SKM-1 (cell line): ENCODE measurements around the gene MBNL2.

Experiments used
- DNase-seq: peaks from one replicate; lab custom pipeline; 2025; ENCODE audit not compliant: unreplicated experiment; lab: John Stamatoyannopoulos, UW

MBNL2 gene

DNA sequence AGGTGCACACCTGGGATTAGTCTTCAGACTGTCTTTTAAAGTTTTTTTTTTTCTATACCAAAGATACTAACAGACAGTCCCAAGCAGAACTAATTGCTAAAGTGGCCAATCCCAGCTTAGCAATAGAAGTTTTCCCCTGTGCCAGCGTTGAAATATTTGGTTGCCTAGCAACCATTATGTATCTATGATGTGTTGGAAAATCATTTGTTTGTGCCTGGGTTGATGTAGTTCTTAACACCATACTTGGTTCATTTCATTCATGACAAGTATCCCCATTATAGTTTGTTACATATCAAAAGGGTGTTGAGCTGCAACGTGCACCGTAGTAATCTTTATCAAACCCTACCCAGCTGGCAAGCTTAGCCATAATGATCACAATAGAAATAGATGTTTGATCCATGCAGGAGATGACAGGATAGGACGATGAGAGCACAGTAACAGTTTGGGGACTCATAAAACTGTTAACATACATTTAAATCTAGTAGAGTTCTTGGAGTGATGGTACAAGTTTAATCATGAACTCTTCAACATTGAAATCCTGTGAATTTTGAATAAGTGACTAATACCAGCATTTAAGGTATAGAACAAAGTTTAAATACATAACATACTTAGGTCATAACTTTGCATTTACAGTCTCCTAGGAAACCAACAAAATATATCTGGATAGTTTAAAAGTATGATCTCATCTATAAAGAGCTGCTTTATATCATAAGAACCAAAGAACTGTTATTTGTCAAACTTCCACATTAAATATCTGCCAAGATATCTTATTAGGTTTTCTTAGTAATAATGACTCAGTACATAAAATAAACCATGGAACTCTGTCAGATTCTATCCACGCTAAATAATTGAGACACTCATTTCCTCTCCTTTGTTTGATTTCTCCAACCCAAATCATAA lies 73.4 kb downstream of the MBNL2 start:
- DNase-seq, result no peak

DNA sequence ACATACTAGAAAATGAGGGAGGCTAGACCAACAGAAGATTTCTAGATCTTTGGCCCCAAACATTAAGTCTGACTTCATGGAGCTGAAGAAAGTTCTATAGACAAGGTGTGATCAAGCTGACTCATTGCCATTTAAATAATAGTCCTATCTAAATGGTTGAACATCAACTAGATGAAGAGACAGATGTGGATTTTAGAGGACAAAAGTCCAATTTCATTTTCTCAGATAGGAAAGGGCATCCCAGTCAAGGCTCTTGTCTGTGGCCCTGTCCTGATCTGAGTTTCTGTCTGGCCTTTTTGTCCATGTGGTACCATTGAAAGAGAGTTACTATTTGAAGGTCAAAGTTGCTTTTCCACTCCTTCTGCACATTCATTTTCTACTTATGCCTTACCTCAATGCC lies 74.6 kb downstream of the MBNL2 start:
- no peak for DNase-seq

DNA sequence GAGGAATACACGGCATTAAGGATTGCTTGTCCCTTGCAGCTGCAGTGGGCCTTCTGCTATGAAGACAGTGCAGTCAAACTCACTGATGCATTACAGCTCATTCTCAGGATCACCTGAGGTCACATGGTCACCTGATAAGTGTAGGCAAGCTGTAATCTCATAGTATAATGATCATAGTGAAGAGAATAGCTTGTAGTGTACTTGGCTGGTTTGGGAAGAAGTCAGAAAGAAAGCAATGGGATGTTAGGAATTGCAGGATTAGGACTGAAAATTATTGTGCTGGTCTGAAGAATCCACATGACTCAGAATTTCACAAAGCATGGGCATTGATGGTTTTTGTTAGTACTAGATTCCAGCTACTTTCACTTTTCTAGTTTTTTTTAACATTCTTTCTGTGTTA lies 76.7 kb downstream of the MBNL2 start:
- no peak for DNase-seq

DNA sequence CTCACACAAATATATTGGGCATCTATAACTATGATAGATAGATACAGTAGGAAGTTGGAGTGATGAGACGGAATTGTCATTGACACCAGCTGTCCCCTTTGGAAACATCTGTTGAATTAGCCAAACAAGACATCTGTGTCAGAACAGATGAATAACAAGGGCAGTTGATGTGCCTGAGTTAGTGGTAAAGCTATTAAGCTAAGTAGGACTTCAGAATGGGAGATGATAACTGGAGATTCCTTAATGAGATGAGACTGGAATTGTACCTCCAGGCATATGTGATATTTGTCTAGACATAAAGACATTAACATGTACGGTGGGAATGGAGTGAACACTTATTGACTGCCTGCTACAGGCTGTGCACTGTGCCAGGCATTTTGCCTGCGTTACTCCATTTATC lies 78.7 kb downstream of the MBNL2 start:
- no peak for DNase-seq

DNA sequence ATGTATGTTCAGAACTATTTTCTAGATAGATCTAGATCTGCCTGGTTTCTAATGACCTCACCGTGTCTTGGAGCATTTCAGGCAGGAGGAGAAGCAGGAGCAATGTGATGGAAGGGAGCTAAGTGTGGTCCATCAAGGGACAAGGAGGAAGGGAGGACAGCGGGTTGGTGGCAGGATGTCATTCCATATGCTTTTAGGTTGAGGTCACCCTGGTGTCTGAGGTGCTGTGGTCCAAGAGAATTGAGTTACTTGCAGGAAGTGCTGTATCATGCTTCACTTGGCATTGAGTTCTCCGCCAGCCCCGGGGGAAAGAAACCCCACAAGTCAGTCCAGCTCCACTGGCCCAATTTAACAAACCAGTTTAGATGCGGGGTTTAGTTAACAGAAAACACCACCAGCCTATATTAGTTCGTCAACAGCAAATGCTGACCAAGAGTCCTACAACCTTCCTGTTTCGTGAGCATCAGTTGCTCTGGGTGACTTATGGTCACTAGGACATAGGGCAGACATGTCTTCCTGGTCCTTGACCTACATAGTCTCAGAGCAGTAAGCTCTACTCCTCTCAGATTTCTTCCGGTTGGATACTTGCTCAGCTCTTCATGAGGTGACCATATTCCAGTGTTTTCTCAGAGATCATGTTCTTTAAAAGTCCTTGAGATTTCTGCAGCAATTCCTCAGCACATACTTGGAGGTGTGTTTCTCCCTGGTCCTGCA lies 79.4 kb downstream of the MBNL2 start:
- no peak for DNase-seq

DNA sequence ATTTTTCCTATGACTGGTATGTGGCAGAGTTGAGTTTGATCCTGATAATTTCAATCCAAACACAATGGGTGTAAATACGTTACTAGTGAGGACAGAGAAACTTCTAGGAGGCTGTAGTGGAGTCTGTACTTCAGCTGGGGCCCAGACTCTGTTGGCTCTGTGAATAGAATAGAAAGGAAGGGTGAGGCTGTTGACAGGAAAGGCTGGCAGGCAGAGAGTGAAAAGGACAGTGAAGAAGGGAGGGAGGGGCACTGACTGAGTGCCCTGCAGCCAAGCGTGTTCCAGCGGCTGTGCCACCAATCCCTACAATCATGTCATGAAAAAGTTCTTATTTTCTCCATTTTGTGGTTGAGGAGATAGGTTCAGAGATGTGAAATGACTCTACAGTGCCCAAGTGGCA lies 80.5 kb downstream of the MBNL2 start:
- DNase-seq, result no peak

DNA sequence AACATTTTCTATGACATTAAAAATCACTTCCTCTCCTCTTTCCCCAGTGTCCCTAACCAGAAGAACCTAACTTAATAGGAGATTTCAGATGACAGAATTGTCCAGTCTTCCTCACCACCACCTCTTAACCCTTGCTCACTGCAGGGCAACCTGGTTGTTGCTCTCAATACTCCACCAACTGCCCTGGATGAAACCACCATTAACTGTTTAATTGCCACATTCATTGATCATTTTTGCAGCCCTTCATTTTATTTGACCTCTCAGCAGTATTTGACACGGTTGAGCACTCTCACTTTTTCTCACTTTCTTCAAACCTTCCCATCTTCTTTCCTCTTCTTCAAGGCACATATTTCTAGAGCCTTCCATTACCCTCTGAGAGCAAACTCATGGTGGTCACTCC lies 84.0 kb downstream of the MBNL2 start:
- no peak for DNase-seq

DNA sequence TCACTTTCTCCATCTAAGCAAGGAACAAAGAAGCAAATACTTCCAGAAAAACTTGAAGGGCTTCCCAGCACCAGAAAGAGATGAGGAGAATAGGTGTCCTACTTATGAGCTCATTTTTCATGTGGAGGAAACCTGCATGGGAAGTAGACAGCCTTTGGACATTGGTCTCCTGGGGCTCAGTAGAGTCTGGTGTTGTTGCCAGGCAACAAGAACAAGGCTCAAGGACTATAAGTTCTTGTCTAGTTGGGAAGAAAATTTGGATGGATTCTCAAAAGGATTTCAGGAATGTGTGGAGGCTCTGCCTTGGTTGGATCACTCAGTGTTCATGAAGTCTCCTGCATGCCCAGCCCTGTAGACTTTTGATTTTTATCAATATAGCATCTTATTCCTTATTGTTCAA lies 84.5 kb downstream of the MBNL2 start:
- DNase-seq, result no peak

DNA sequence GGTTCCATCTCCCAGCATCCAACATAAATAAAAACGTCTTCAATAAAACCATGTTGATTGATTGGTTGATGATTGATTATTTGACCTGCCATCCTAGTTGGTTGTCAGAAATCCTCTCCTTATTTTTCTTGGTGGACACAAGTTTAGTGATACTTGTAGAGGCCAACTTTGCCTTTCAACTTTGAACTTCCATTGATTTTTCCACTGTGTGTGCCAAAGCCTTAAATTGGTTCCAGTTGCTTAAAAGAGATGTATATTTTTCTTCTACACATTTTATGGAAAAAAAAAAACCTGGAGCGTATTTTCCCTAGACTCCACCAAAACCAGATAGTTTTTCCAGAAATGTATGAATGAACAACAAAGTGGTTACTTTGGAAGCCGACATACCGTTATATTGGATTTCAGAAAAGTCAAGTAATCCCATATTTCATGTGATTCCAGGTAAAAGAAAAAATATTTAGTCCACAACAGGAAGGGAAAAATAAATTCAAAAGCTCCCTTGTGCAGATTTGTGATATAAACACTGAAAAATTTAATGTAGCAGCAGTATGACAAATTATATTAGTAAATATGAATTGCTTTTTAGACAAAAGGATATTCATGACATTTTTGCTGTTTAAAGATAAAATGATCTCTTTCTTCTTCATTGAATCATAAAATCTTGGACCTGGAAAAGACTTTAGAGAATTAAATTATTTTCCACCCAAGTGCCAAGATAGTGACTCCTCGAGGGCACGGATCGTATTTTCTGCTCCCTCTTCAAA lies 85.2 kb downstream of the MBNL2 start:
- DNase-seq, result no peak

DNA sequence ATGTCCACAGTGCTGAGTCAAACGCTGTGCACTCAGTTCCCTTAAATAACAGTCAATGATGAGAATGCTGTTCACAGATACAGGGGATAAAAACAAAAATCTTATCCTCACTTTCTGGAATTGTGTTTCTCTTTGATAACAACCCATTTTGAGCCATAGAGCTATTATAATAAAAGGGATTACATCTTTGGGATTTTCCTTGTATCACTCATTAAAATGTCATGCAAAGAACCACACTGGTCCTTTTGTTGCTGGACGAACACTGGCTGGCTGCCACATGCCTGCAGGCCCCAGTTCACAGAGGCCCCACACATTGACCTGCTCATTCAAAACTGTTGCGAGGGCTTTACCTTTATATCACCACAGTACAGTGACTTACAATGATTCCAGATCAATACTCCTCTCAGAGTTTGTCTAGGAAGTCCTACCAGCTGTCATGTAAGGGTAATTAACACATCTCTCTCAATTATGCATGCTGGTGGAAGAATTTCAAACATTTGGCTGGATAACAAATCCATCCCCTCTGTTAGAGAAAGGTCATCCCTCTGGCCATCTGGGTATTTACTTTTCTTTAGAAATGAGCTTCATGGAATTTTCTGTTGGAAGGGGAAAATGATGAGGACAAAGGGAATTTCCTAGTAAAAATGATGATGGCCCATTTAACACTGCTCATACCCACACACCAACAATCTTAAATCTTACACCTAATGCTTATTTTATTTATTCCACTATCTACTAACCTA lies 85.9 kb downstream of the MBNL2 start:
- DNase-seq, result no peak

DNA sequence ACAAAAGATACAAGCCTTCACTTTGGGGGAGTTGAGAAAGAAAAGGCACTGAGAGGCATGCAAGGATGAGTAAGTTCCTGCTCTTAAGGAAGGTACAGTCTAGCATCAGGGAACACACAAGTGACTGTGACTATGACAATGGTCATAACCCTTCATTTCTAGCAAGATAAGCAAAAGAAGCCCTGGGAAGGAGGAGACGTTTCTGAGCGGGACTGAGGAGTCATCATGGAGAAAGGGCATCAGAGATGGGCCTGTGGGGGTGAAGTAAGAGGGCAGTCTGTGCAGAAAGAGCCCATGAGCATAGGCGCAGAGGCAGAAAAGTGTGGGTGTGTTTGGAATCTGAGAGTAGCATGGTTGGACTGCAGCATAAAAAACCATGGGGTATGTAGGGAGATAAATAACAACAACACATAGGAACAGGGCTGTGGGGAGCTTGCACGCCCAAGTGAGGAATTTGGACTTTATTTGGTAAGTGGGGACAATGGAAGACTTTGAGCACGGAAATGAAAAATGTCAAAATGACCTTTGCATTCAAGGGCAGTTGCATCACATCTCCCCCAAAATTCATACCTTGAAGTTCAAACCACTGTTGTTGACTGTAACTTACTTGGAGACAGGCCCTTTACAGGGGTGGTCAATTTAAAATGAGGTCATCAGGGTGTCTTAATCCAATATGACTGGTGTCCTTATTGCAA lies 86.7 kb downstream of the MBNL2 start:
- DNase-seq, result no peak

DNA sequence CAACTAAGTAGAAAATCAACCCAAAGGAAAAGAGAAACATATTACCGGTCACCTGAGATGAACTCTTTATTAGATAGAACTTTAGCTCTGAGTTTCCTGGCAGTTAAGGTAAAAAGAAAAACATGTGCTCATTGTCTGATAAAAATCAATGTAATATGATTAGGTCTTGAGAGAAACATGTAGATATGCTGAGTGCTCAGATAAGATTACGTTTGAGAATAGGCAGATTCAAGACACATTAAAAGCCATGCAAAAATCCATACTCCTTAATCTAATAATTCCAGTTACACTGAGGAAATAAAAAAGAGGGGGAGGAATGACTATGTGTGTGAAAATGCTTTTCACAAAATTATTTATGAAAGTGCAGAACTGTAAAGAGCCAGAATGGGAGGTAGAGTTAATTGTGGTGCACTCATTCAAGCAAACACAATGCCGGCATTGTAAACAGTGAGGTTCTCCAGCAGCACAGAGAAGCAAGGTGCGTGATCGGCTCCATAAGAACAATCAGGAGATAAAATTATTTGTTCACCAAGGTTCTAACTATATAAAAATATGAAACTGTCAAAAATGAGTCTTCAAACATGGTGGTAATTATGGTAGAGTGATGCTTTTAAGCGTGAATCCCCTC lies 88.8 kb downstream of the MBNL2 start:
- DNase-seq, result no peak

DNA sequence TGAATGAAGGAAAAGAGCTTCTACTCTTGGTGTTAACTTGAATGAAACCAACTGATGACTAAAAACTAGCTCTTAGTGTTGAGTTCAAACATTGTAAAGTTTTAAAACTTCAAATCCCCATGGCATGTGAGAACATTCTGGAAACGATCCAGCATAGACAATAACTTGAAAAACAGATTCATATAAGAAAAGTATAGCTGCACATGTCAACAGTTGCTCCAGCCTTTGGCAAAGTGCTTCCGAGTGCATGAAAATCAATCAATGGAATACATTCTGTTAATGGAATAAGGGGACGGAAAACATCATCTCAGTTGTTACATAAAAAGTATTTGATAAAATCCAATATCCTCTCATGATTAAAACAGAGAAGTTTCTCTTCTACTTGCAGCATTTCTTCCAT lies 89.8 kb downstream of the MBNL2 start:
- no peak for DNase-seq

DNA sequence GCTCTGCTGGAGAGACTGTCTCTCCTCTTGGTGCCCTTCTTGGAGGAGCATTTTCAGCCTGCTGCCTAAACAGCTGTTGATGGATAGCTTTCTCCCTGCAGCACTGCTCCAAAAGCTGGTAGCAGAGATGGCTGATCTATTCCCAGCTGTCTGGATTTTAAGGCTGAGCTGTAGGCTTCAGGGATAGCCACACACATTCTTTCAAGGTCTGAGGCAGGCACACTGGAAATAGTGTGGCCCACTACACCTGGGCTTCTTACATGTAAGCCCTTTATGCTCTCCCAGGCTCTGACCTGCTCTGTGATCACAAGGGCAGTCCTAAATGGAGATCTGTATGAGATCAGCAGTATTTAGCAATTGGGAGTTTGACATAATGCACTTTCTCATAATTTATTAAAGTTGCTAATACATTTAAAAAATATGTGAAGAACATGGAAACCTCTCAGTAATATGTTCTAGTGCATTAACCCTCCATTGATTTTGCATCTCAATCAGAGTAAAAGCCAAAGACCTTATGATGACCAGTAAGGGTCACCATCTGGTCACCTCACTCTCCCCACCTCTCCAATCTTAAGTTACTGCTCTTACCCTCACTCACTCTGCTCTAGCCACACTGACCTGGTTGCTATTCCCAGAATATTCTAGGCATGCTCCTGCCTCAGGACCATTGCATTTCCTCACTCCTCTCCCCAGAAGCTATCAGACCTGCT lies 91.6 kb downstream of the MBNL2 start:
- no peak for DNase-seq

DNA sequence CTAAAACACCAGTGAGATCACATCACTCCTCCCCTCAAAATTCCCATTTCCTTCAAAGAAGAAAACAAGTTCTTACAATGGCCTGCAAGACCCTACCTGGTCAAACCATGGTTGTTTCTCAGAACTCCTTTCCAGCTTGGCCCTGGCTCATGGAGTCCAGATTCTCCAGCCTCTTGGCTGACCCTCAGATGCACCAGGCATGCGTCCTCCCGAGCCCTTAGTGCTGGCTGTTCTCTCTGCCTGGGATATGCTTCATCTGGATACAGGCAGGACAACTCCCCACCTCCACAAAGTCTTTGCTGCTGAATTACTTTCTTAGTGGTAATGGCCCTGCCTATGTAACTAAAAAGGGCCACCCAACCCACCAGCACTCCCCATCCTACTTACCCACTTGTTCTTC lies 94.3 kb downstream of the MBNL2 start:
- no peak for DNase-seq

DNA sequence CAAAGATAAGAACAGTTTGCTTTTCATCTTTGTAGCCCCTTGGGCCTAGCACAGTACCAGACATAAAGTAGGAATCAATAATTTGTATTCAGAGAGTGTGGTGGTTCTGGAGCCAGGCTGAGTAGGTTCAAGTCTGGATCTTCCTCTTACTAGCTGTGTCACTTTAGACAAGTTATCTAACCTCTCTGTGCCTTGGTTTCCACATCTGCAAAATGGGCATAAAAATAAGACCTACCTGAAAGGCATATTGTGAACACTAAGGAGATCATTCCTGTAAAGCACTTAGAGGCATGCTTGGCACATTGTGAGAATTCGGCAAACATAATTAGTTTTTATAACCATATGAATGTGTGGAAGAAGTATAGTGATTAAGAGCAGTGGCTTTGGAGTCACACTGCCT lies 95.8 kb downstream of the MBNL2 start:
- DNase-seq, result no peak

DNA sequence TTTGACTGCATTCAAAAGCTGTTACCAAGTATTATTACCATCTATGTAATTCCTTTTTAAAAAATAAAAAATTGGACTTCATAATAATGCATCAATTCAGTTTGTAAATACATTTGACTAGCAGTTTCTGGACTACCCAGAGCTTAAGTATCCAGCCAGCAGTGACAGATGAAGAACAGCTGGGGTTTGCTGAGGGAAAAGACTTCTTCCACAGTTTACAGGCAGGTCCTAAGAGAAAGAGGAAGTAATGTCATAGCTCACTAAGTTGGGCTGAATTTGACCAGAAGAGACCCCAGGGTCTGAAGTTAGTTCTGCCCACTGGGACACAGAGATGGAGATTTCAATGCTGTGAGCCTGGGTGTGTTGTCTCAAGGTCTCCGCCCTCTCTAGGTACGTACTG lies 96.4 kb downstream of the MBNL2 start:
- DNase-seq, result no peak

DNA sequence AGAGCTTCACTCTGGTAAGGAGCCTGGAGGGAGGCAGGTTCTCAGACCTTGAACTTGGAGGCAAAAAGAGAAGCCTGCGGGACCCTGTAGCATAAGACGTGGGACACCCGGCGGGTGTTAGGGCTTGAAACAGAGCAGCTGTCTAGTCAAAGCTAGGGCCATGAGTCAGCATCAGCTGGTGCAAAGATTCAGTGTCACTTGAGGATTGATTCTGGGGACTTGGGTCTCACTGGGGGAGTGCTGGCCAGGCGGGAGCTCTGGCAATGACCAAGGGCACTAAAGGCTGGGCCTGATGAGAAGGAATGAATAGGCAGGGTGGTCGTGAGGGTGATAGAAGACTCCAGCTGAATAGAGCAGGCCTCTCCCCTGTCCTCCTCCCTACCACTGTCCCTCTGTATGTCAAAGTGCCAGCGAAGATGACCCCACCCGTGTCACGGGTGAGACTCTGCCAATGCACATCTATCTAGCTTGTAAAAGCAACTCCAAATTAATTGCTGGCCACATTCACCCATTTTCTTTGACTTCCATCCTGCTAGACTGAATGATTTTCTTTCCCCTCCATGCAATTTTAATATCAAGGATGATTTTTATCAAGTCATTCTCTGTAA lies 97.1 kb downstream of the MBNL2 start:
- DNase-seq, result no peak

DNA sequence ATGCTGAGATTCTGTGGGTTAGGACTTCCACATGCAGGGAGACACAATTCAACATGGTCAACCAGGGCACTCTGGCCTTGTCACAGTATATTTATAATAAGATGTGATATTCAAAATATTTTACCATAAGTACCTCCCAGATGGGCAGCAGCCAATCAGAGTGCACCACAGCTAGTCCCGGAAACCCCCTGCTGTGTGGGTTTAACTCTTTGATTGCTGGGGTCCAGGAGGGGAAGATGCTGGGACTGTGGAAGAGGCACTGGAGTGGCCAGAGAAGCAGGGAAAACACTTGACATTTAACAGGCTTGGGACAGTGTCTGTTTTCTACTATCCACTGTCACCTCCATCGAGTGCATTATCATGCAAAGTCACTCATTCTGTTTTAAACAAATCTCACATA lies 99.0 kb downstream of the MBNL2 start:
- no peak for DNase-seq
